Keratinocyte (primary cell): Measurements from ENCODE around the gene MIX23.

Experiments used
- CTCF ChIP-seq, 3 experiments: IDR thresholded peaks in 1 of 3; conservative IDR thresholded peaks in 1 of 3; optimal IDR thresholded peaks in 1 of 3; 2 replicates in 2 of 3; 3 replicates in 1 of 3; pipeline versions ENCODE3 to v1.5.1; 2011; ENCODE audit warnings: low read length in 3 of 3, mild to moderate bottlenecking in 3 of 3, moderate library complexity in 2 of 3, control low read depth in 1 of 3, inconsistent platforms in 1 of 3; ENCODE audit not compliant: insufficient read depth in 2 of 3; ENCODE audit errors: extremely low read depth in 1 of 3
- EZH2 ChIP-seq: IDR thresholded peaks from one replicate; pipeline ENCODE4 v1.6.1; 2012; ENCODE audit warnings: inconsistent platforms, mild to moderate bottlenecking, low read length, moderate library complexity

GRCh38 chr3:122377975-122378374, 5.1 kb downstream of the MIX23 start:
- no peak for TF ChIP-seq CTCF (optimal IDR thresholded peaks at IDR 0.05 in 1 of 3, IDR thresholded peaks at IDR 0.05 in 1 of 3, conservative IDR thresholded peaks at IDR 0.05 in 1 of 3; ENCODE audit: extremely low read depth in 1 of 3, insufficient read depth in 2 of 3, low read length in 3 of 3)
- no peak for TF ChIP-seq EZH2
